ENCODE data around the gene UMAD1. TPM values are rescaled to one million over a fixed set of nuclear protein-coding genes. Genes with fewer than 3 reads are reported as not detected.
A peak's percentile ranks its signal among the peaks of the same experiment; 100 is the strongest.

The UMAD1 gene
- polyA plus RNA-seq, 1 of the 3 experiments (the other 2 are of a cell fraction), result 13.9 TPM

DNA sequence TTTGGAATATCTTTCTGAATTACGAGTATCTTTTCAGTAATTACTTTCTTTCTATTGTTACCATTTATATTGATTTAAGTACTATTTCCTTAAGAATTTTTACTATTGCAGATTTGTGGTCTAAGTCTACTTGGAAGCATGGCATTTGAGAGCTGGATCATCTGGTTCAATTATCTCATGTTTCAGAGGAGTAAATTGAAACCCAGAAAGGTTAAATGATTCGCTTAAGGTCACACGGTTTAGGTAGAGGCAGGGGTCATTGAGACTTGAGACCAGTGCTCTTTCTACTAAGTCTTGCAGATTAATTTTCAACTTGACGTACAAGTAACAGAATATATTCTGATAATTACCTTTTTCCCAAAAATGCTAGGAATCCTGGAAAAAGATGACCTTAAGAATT lies 218.9 kb downstream of the UMAD1 start:
- Histone ChIP-seq H3K4me2 (no peak overlapping the region), H3K9me3 (0 out of 2 replicates have a peak, but pooled peaks cover 10% of the 10 kb centered on the region), H3K27me3 (ENCODE audit: insufficient read depth) (no peaks in the 10 kb centered on the region), H3K27ac (ENCODE audit: low read depth in 2 of 2, low read length in 1 of 2) (no peak overlapping the region), H4K20me1 (ENCODE audit: insufficient read depth) (no peaks in the 10 kb centered on the region), H3K4me1 (ENCODE audit: control insufficient read depth in 1 of 2, insufficient read depth in 2 of 2, low read depth in 1 of 2, low read length in 1 of 2) (peaks cover 0 to 7% of the 10 kb centered on the region in 2 experiments; a peak in 2 of 4 replicates), H2AFZ (ENCODE audit: low read depth) (no peak overlapping the region), H3K9ac (no peak overlapping the region), H3K4me3 (ENCODE audit: low read depth in 2 of 2, low read length in 1 of 2) (no peak overlapping the region), H3K9me2 (no peaks in the 10 kb centered on the region), H3F3A (replicated peaks; ENCODE audit: insufficient read depth) (no peaks in the 10 kb centered on the region), H3K36me3 (replicated peaks in 1 of 2; ENCODE audit: control insufficient read depth in 1 of 2, insufficient read depth in 2 of 2, low read length in 1 of 2) (no peaks in the 10 kb centered on the region), H3K79me2 (ENCODE audit: insufficient read depth) (no peaks in the 10 kb centered on the region)
- WGBS (ENCODE audit: low lambda C conversion rate), result 95% methylated on average over 4 of the region's 4 CpGs
- DNase-seq, result no peak
- CTCF ChIA-PET, result interaction anchor here (0.7 to 1.6 kb wide), 2 partner anchors 14 to 47 kb away, joined by 3 read pairs; no protein-coding TSS in a partner anchor
- POLR2A ChIA-PET, result no interaction called here
- TF ChIP-seq RAD21 (IDR thresholded peaks at IDR 0.05; ENCODE audit: low read length), result no peak
- TF ChIP-seq EP300 (IDR thresholded peaks at IDR 0.05; ENCODE audit: borderline replicate concordance in 1 of 2, low read depth in 1 of 2, low read length in 1 of 2), result no peak
- no peak for TF ChIP-seq YY1 (IDR thresholded peaks at IDR 0.05; ENCODE audit: low read depth)
- no peak for TF ChIP-seq FOXJ3 (CRISPR knock-in tag; IDR thresholded peaks at IDR 0.05)
- no peak for TF ChIP-seq TAF1 (IDR thresholded peaks at IDR 0.05; ENCODE audit: borderline replicate concordance, low read depth, low read length)
- no peak for TF ChIP-seq SMC3 (IDR thresholded peaks at IDR 0.05; ENCODE audit: low read depth, low read length)
- no peak for TF ChIP-seq RFX5 (IDR thresholded peaks at IDR 0.05; ENCODE audit: low read length)
- TF ChIP-seq POLR2AphosphoS5 (IDR thresholded peaks at IDR 0.05; ENCODE audit: low read depth, low read length), result no peak
- TF ChIP-seq, protein P1, sequence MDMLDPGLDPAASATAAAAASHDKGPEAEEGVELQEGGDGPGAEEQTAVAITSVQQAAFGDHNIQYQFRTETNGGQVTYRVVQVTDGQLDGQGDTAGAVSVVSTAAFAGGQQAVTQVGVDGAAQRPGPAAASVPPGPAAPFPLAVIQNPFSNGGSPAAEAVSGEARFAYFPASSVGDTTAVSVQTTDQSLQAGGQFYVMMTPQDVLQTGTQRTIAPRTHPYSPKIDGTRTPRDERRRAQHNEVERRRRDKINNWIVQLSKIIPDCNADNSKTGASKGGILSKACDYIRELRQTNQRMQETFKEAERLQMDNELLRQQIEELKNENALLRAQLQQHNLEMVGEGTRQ (IDR thresholded peaks at IDR 0.05; ENCODE audit: borderline replicate concordance, low read depth, low read length), result no peak
- no peak for TF ChIP-seq FOSL2 (IDR thresholded peaks at IDR 0.05; ENCODE audit: borderline replicate concordance, low read depth)

DNA sequence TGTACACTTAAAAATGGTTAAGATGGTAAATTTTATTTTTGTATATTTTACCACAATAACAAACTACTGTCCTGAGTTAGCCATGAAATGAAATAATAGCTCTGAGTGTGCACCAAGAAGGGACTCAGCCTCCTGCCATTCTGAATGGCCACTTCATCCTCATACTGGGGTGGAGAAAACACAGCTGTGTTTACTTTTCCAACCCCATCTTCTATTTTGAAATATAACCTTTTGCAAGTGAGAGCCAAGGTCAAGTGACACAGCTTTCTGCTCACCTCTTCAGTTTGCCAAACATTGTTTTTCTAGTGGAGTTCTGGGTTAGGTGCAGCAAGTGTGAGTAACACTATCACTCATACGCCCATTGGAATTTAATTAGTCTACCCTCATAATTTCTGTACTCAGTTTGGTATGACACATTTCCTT lies 220.7 kb downstream of the UMAD1 start:
- no peak overlapping the region for H2AFZ ChIP-seq (ENCODE audit: low read depth)
- DNase-seq, result no peak
- no peak overlapping the region for H3K27ac ChIP-seq (ENCODE audit: low read depth in 2 of 2, low read length in 1 of 2)
- H3F3A ChIP-seq (replicated peaks; ENCODE audit: insufficient read depth), result no peaks in the 10 kb centered on the region
- no peak overlapping the region for H3K4me3 ChIP-seq (ENCODE audit: low read depth in 2 of 2, low read length in 1 of 2)
- H3K4me2 ChIP-seq, result no peak overlapping the region
- no peaks in the 10 kb centered on the region for H4K20me1 ChIP-seq (ENCODE audit: insufficient read depth)
- CTCF ChIA-PET, result no interaction called here
- H3K9me2 ChIP-seq, result no peaks in the 10 kb centered on the region
- H3K36me3 ChIP-seq (replicated peaks in 1 of 2; ENCODE audit: control insufficient read depth in 1 of 2, insufficient read depth in 2 of 2, low read length in 1 of 2), result no peaks in the 10 kb centered on the region
- no peaks in the 10 kb centered on the region for H3K27me3 ChIP-seq (ENCODE audit: insufficient read depth)
- WGBS (ENCODE audit: low lambda C conversion rate), result 83% methylated on average over 1 of the region's 1 CpG
- H3K79me2 ChIP-seq (ENCODE audit: insufficient read depth), result no peaks in the 10 kb centered on the region
- peaks cover 0 to 7% of the 10 kb centered on the region in 2 experiments; a peak in 2 of 4 replicates for H3K4me1 ChIP-seq (ENCODE audit: control insufficient read depth in 1 of 2, insufficient read depth in 2 of 2, low read depth in 1 of 2, low read length in 1 of 2)
- POLR2A ChIA-PET, result no interaction called here
- TF ChIP-seq RAD21 (IDR thresholded peaks at IDR 0.05; ENCODE audit: low read length), result no peak
- no peak for TF ChIP-seq FOSL2 (IDR thresholded peaks at IDR 0.05; ENCODE audit: borderline replicate concordance, low read depth)
- TF ChIP-seq RCOR1 (IDR thresholded peaks at IDR 0.05; ENCODE audit: low read length), result no peak
- TF ChIP-seq PBX3 (IDR thresholded peaks at IDR 0.05), result no peak
- TF ChIP-seq TCF12 (IDR thresholded peaks at IDR 0.05), result 0 out of 2 replicates have a peak, but pooled peaks have one; percentile 33
- TF ChIP-seq NFIC (IDR thresholded peaks at IDR 0.05; ENCODE audit: borderline replicate concordance), result no peak
- no peak overlapping the region for H3K9ac ChIP-seq
- H3K9me3 ChIP-seq, result no peaks in the 10 kb centered on the region
